ENCODE results near the gene HOXB1. TPM values are rescaled to one million over a fixed set of nuclear protein-coding genes. Genes with fewer than 3 reads are reported as not detected.

The HOXB1 gene
- total and polyA plus RNA-seq, 4 donors: not detected

GRCh38 chr17:48553826-48554225 is 23.0 kb upstream of the HOXB1 start:
- no peak for DNase-seq (ENCODE audit: low spot score)
- peaks cover 0 to 9% (median 3%) of the 10 kb centered on the region in 4 donors for H3K27me3 ChIP-seq (ENCODE audit: control insufficient read depth in 4 of 4, insufficient read depth in 4 of 4, low read length in 3 of 4)
- no peaks in the 10 kb centered on the region for H3K4me1 ChIP-seq (ENCODE audit: control insufficient read depth in 4 of 4, insufficient read depth in 4 of 4, low read length in 3 of 4)
- no peak overlapping the region for H3K27ac ChIP-seq (ENCODE audit: low read depth in 1 of 2, low read length in 2 of 2)
- H3K36me3 ChIP-seq (ENCODE audit: control insufficient read depth in 4 of 4, insufficient read depth in 3 of 4, low read depth in 1 of 4, low read length in 3 of 4): no peaks in the 10 kb centered on the region
- TF ChIP-seq HNF4A (conservative IDR thresholded peaks at IDR 0.05) (no peak), NR2F2 (IDR thresholded peaks at IDR 0.05) (no peak), FOXA2 (IDR thresholded peaks at IDR 0.05) (no peak)
- WGBS: 40% methylated on average over 1 of the region's 1 CpG
- H3K9ac ChIP-seq (ENCODE audit: low read depth in 1 of 2, low read length in 2 of 2): no peak overlapping the region
- H3K4me3 ChIP-seq (ENCODE audit: low read depth in 1 of 3, low read length in 3 of 3): no peak overlapping the region
- no peaks in the 10 kb centered on the region for H3K9me3 ChIP-seq (ENCODE audit: control insufficient read depth in 4 of 4, low read length in 3 of 4)

DNA sequence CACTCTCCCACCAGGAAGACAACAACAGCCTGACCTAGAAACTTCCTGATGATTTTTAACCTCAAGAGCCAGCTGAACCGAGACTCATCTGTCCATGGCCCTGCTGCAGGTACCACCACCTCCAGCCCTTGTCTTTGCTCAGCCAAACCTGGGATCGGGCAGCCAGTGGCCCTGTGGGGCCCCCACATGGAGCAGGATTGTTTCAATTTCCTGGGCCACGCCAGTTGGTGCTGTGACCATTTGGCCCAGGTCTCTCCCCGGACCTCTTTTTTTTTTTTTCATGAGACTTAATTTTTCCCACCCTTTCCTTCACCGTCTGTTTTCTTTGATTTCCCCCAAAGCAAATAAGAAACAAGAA is 22.4 kb upstream of the HOXB1 start:
- no peak overlapping the region for H3K9ac ChIP-seq (ENCODE audit: low read depth in 1 of 2, low read length in 2 of 2)
- H3K27me3 ChIP-seq (ENCODE audit: control insufficient read depth in 4 of 4, insufficient read depth in 4 of 4, low read length in 3 of 4): peaks cover 0 to 9% (median 1%) of the 10 kb centered on the region in 4 donors
- no peaks in the 10 kb centered on the region for H3K4me1 ChIP-seq (ENCODE audit: control insufficient read depth in 4 of 4, insufficient read depth in 4 of 4, low read length in 3 of 4)
- DNase-seq (ENCODE audit: low spot score): no peak
- TF ChIP-seq REST (IDR thresholded peaks at IDR 0.05) (no peak), FOXA2 (IDR thresholded peaks at IDR 0.05) (no peak)
- H3K9me3 ChIP-seq (ENCODE audit: control insufficient read depth in 4 of 4, low read length in 3 of 4): no peaks in the 10 kb centered on the region
- no peaks in the 10 kb centered on the region for H3K36me3 ChIP-seq (ENCODE audit: control insufficient read depth in 4 of 4, insufficient read depth in 3 of 4, low read depth in 1 of 4, low read length in 3 of 4)
- peak overlapping the region in 1 of 2 donors; percentile 19 for H3K27ac ChIP-seq (ENCODE audit: low read depth in 1 of 2, low read length in 2 of 2)
- H3K4me3 ChIP-seq (ENCODE audit: low read depth in 1 of 3, low read length in 3 of 3): no peak overlapping the region
- 25% methylated on average over 5 of the region's 5 CpGs for WGBS

GRCh38 chr17:48552466-48553189 is 21.8 kb upstream of the HOXB1 start:
- no peak overlapping the region for H3K4me3 ChIP-seq (ENCODE audit: low read depth in 1 of 3, low read length in 3 of 3)
- no peak overlapping the region for H3K9ac ChIP-seq (ENCODE audit: low read depth in 1 of 2, low read length in 2 of 2)
- peaks cover 0 to 9% (median 2%) of the 10 kb centered on the region in 4 donors for H3K27me3 ChIP-seq (ENCODE audit: control insufficient read depth in 4 of 4, insufficient read depth in 4 of 4, low read length in 3 of 4)

More at GRCh38 chr17:48552466-48553189, 21.8 kb upstream of the HOXB1 start:
- Histone ChIP-seq H3K27ac (ENCODE audit: low read depth in 1 of 2, low read length in 2 of 2) (peak overlapping the region in 1 of 2 donors; percentile 19), H3K4me1 (ENCODE audit: control insufficient read depth in 4 of 4, insufficient read depth in 4 of 4, low read length in 3 of 4) (peaks cover 0 to 1% (median 0%) of the 10 kb centered on the region in 4 donors), H3K9me3 (ENCODE audit: control insufficient read depth in 4 of 4, low read length in 3 of 4) (no peaks in the 10 kb centered on the region), H3K36me3 (ENCODE audit: control insufficient read depth in 4 of 4, insufficient read depth in 3 of 4, low read depth in 1 of 4, low read length in 3 of 4) (no peaks in the 10 kb centered on the region)
- DNase-seq (ENCODE audit: low spot score): no peak
- TF ChIP-seq RAD21 (IDR thresholded peaks at IDR 0.05): no peak
- no peak for TF ChIP-seq MAX (IDR thresholded peaks at IDR 0.05)
- no peak for TF ChIP-seq FOXA2 (IDR thresholded peaks at IDR 0.05)
- TF ChIP-seq ZBTB33 (IDR thresholded peaks at IDR 0.05): no peak
- TF ChIP-seq RXRA (IDR thresholded peaks at IDR 0.05): no peak
- no peak for TF ChIP-seq FOXA1 (IDR thresholded peaks at IDR 0.05)
- no peak for TF ChIP-seq EGR1 (IDR thresholded peaks at IDR 0.05; ENCODE audit: low read depth in 2 of 2)
- no peak for TF ChIP-seq NR2F2 (IDR thresholded peaks at IDR 0.05)
- no peak for TF ChIP-seq JUND (IDR thresholded peaks at IDR 0.05)
- no peak for TF ChIP-seq YY1 (IDR thresholded peaks at IDR 0.05)
- no peak for TF ChIP-seq GABPA (IDR thresholded peaks at IDR 0.05 in 1 of 2, conservative IDR thresholded peaks at IDR 0.05 in 1 of 2)
- TF ChIP-seq CTCF (IDR thresholded peaks at IDR 0.05; ENCODE audit: low read depth, low read length, missing input control): no peak
- no peak for TF ChIP-seq REST (IDR thresholded peaks at IDR 0.05)
- no peak for TF ChIP-seq ATF3 (IDR thresholded peaks at IDR 0.05)
- 25% methylated on average over 11 of the region's 11 CpGs for WGBS
